Activated CD4-positive, alpha-beta T cell treated with anti-CD3 and anti-CD28 coated beads, Interleukin-2, amount 10 ng/mL, durations not matched to agents 24 days and 14 days (primary cell): ENCODE results near the gene CORO7. TPM values are rescaled to one million over a fixed set of nuclear protein-coding genes. Genes with fewer than 3 reads are reported as not detected.

Source experiments
- DNase-seq: peaks from one replicate; pipeline ENCODE4 v3.0.0; 2022
- H3K27ac Mint-ChIP-seq: one replicate; pipeline ENCODE4 v1.8.0; 2022; ENCODE audit warnings: mild to moderate bottlenecking, mixed read lengths
- H3K27me3 Mint-ChIP-seq: one replicate; pipeline ENCODE4 v1.8.0; 2022; ENCODE audit warnings: mixed read lengths
- H3K36me3 Mint-ChIP-seq: one replicate; pipeline ENCODE4 v1.8.0; 2022; ENCODE audit warnings: low read depth, mild to moderate bottlenecking, mixed read lengths
- H3K4me1 Mint-ChIP-seq: one replicate; pipeline ENCODE4 v1.8.0; 2021; ENCODE audit warnings: mixed read lengths
- H3K4me3 Mint-ChIP-seq: one replicate; pipeline ENCODE4 v1.8.0; 2022; ENCODE audit warnings: mild to moderate bottlenecking, moderate library complexity, mixed read lengths
- H3K9me3 Mint-ChIP-seq: one replicate; pipeline ENCODE4 v1.8.0; 2021; ENCODE audit warnings: mixed read lengths
- intact Hi-C: fragments of 100-400 bp; cut with micrococcal nuclease; formaldehyde crosslinking; loops from one replicate; pipeline ENCODE4 v1.15.1; 2023
- total RNA-seq: library from RNA; stranded (reverse); gene quantifications from 2 replicates; pipeline ENCODE4 v1.2.3, GENCODE V29; 2022

CORO7 gene
- total RNA-seq, 1 donor from 2014 or later: 93.3 TPM

- peak overlapping the region; percentile 89 for H3K27ac Mint-ChIP-seq
- intact Hi-C loops: loop anchor here (1.0 to 5.0 kb wide), 3 partner anchors 11 to 123 kb away; partner anchors contain the start of genes CDIP1, DNAJA3 and NMRAL1
- peaks cover 3% of the 10 kb centered on the region for H3K27me3 Mint-ChIP-seq
- peak overlapping the region; percentile 93 for H3K4me3 Mint-ChIP-seq
- peak; percentile 94 for DNase-seq
- peaks cover 32% of the 10 kb centered on the region for H3K36me3 Mint-ChIP-seq
- peaks cover 40% of the 10 kb centered on the region for H3K4me1 Mint-ChIP-seq
- H3K9me3 Mint-ChIP-seq: no peaks in the 10 kb centered on the region
Observed at GRCh38 chr16:4414187-4414917, 2.0 kb downstream of the CORO7 start.

DNA sequence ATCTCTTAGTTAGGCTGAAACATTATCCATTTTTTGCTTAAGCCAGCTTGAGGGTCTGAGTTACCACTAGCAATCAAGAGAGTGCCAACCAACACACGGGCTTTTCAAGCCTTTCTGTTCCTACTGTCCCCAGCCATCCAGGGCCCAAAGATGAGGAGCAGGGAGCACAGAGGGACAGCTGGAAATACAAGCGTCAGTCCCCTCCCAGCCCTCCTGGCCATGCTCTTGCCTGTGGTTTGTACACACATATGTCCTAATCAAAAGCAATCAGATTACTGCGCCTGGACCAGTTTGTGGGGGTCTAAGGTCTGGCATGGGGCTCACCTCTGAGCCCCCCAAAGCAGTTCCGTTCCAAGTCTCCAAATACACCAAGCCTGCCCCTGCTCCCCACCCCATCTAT lies 3.5 kb downstream of the CORO7 start:
- no peak for DNase-seq
- Mint-ChIP-seq H3K4me1 (peaks cover 38% of the 10 kb centered on the region), H3K27ac (no peak overlapping the region), H3K27me3 (no peaks in the 10 kb centered on the region), H3K4me3 (no peak overlapping the region), H3K36me3 (peaks cover 33% of the 10 kb centered on the region), H3K9me3 (no peaks in the 10 kb centered on the region)
- intact Hi-C loops: loop anchor here (5.0 kb wide), 1 partner anchor 124 kb away; the partner anchor contains the start of gene CDIP1

GRCh38 chr16:4412159-4412558 lies 4.2 kb downstream of the CORO7 start:
- no peaks in the 10 kb centered on the region for H3K9me3 Mint-ChIP-seq

DNA sequence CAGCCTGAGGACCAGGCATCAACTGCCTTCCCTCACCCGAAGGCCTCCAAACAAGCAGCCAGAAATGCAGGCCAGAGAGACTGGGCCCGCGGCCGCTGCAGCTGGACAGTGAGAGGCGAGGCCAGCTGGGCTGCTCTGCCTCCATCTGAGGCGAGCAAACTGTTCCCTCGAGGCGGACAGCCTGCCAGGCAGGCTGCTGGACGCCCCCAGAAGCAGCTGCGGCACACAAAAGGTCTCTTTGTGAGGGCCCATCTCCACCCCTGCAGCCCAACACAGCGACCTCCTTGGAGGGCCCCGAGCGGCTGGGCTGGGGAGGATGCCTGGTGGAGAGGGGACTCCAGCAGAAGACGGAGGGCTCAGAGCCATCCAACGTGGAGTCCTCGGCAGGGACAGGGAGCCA lies 4.7 kb downstream of the CORO7 start:
- peaks cover 38% of the 10 kb centered on the region for H3K36me3 Mint-ChIP-seq
- intact Hi-C loops: loop anchor here (5.0 kb wide), 1 partner anchor 126 kb away; the partner anchor contains the start of gene CDIP1
- no peak overlapping the region for H3K4me3 Mint-ChIP-seq
- H3K27ac Mint-ChIP-seq: no peak overlapping the region
- H3K27me3 Mint-ChIP-seq: no peaks in the 10 kb centered on the region
- no peaks in the 10 kb centered on the region for H3K9me3 Mint-ChIP-seq
- H3K4me1 Mint-ChIP-seq: peaks cover 35% of the 10 kb centered on the region
- no peak for DNase-seq

More at GRCh38 chr16:4412159-4412558, 4.2 kb downstream of the CORO7 start:
- intact Hi-C loops: loop anchor here (5.0 kb wide), 1 partner anchor 125 kb away; the partner anchor contains the start of gene CDIP1
- Mint-ChIP-seq H3K27ac (peak overlapping the region; percentile 53), H3K4me3 (no peak overlapping the region), H3K27me3 (no peaks in the 10 kb centered on the region), H3K36me3 (peaks cover 35% of the 10 kb centered on the region), H3K4me1 (peaks cover 38% of the 10 kb centered on the region)
- DNase-seq: no peak

DNA sequence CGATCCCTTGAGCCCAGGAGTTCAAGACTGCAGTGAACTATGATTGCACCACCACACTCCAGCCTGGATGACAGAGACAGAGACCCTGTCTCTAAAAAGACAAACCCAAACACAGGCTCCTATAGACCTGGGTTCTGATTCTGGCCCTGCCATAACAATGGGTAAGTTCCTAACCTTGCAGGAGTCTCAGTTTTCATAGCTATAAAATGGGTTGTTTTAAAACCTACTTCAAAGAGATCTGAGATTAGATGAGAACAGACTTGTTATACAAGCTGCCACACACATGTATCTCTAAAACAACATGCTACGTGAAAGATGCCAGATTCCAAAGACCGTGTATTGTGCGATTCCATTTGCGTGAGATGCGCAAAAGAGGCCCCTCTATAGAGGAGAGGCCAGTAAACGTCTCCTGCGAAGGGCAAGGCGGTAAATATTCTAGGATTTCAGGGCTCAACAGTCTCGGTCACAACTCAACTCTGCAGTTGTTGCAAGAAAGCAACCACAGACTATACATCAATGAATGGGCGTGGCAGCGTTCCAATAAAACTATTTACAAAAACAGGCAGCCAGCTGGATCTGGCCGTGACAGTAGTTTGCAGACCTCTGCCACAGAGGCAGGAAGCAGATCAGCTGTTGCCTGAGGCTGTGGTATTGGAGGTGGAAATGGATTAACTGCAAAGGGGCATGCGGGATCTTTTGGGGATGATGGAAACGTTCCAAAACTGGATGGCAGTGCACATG lies 5.9 kb downstream of the CORO7 start:
- no peak for DNase-seq
- Mint-ChIP-seq H3K4me3 (no peak overlapping the region), H3K27me3 (no peaks in the 10 kb centered on the region), H3K4me1 (peaks cover 34% of the 10 kb centered on the region), H3K36me3 (peaks cover 45% of the 10 kb centered on the region), H3K9me3 (no peaks in the 10 kb centered on the region), H3K27ac (no peak overlapping the region)
- intact Hi-C loops: loop anchor here (5.0 kb wide), 1 partner anchor 127 kb away; the partner anchor contains the start of gene CDIP1

DNA sequence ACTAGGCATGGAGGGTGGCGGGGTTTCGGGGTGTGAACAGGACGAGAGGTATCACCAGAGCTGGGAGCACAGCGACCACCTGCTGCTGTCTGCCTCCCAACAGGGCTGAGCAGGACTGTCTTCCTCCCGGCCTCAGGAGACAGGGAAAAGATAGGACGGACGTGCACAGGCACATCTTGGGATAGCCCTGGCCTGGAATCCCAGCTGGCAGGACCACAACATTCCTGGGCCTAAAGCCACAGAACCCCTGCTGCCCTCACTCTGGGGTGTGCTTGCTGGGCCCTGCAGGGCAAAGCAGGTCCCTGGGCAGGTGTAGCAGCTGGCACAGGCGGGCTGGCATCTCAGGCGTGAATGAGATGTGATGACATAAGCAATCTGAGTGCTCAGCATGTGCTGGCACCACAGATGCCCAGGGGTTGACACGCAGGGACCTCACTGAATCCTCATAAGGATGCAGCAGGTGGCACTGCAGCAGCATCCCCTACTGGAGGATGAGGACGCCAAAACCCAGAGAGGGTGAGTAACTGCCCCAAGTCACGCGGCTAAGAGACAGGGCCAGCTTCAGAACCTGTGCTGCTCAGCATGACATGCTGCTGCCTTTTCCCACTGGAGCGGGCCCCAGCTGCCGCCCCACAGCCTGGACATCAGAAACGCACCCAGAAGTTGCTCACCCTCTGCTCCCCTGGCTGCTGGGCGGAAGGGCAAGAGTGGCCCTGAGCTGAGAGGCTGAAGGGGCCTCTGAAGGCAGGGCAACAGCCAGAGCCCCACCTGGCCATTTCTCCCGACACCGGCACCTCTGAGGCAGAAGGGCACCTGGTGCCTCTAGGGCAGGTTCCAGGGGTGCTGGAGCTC lies 7.1 kb downstream of the CORO7 start:
- Mint-ChIP-seq H3K27me3 (no peaks in the 10 kb centered on the region), H3K36me3 (peaks cover 47% of the 10 kb centered on the region), H3K27ac (no peak overlapping the region), H3K4me3 (no peak overlapping the region), H3K9me3 (no peaks in the 10 kb centered on the region), H3K4me1 (peaks cover 24% of the 10 kb centered on the region)
- intact Hi-C loops: no loop called here
- no peak for DNase-seq

- H3K36me3 Mint-ChIP-seq: peaks cover 42% of the 10 kb centered on the region
- intact Hi-C loops: no loop called here
- H3K9me3 Mint-ChIP-seq: no peaks in the 10 kb centered on the region
- DNase-seq: no peak
- H3K4me1 Mint-ChIP-seq: peaks cover 17% of the 10 kb centered on the region
- no peaks in the 10 kb centered on the region for H3K27me3 Mint-ChIP-seq
- H3K27ac Mint-ChIP-seq: no peak overlapping the region
- no peak overlapping the region for H3K4me3 Mint-ChIP-seq
Observed at GRCh38 chr16:4408323-4408690, 8.1 kb downstream of the CORO7 start.

DNA sequence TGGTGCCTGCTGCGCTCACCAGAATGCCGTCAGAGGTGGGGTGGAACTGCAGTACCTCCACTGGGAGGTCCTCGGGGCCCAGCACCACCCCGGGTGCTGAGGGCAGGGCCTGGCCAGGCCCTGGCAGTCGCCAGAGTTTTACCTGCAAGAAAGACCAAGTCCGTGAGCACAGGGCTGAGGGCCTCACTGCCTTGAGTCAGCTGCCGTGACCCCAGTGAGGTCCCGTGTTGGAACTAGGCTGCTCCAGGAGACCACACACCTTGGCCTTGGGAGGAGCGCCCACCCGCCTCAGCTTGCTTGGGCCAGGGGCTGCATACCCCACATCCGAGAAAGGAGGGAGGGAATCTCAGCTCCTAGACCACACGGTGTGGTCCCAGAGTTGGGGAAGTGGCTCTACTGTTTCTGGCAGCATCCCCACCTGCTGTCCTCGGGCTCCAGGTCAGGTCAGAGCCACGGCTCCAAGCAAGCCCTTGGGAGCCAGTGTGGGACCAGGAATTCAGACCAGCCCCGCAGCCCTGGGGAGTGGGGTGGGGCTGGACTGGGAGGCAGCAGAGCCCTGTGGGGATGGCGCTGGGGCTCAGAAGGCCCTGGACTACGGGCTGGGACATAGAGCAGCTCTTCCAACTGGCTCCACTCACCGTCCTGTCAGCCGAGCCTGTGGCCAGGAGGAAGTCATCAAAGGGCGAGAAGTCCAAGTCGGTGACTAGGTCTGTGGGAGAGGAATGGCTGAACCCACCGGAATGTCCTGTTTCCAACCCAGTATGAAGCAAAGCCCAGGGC lies 8.7 kb downstream of the CORO7 start:
- Mint-ChIP-seq H3K9me3 (no peaks in the 10 kb centered on the region), H3K4me3 (no peak overlapping the region), H3K4me1 (peaks cover 12% of the 10 kb centered on the region), H3K27me3 (no peaks in the 10 kb centered on the region), H3K27ac (no peak overlapping the region), H3K36me3 (peaks cover 40% of the 10 kb centered on the region)
- intact Hi-C loops: no loop called here
- DNase-seq: no peak

DNA sequence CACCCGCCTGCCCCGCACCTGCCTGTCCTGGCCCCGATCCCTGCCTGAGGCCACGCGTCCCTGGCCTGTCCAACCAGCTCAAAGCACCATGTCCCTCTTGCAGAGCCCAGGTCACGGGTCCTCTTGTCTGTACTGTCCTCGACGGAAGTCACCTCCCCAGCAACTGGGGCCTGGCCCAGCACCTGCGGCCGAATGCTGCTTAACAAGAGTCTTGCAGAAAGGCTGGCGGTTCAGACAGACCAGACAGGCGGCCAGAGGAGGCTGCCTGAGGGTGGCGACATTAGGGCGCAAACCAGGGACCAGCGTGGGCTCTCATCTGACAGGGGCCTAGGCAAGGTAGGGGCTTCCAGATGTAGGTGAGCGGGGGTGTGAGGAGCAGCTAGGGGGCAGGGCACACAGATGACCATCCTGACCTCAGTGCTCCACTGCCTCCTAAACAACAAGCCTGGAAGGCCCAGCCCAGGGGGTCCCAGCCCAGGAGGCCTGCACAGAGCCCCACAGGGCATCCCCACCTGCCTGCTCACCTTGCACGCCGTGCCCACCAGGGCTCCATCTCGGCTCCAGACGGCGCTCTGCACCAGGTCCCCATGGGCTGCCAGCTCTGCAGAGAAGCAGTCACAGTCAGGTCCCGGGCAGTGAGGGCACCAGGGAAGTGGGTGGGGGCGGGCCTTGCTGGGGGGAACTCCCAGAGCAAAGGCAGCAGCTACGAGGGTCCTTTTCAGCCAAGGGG lies 11.3 kb downstream of the CORO7 start:
- Mint-ChIP-seq H3K36me3 (peaks cover 31% of the 10 kb centered on the region), H3K4me1 (peaks cover 2% of the 10 kb centered on the region), H3K4me3 (no peak overlapping the region)

GRCh38 chr16:4404247-4404966 lies 12.0 kb downstream of the CORO7 start:
- intact Hi-C loops: loop anchor here (5.0 kb wide), 1 partner anchor 52 kb away; the partner anchor contains the start of gene PAM16
- Mint-ChIP-seq H3K9me3 (no peaks in the 10 kb centered on the region), H3K36me3 (peaks cover 36% of the 10 kb centered on the region), H3K4me3 (no peak overlapping the region), H3K27ac (no peak overlapping the region), H3K4me1 (peaks cover 2% of the 10 kb centered on the region), H3K27me3 (no peaks in the 10 kb centered on the region)
- peak; percentile 81 for DNase-seq

More for the DNA sequence above, 11.3 kb downstream of the CORO7 start:
- no peaks in the 10 kb centered on the region for H3K27me3 Mint-ChIP-seq
- no peaks in the 10 kb centered on the region for H3K9me3 Mint-ChIP-seq
- no peak overlapping the region for H3K27ac Mint-ChIP-seq
- no peak for DNase-seq
- intact Hi-C loops: loop anchor here (5.0 kb wide), 1 partner anchor 53 kb away; the partner anchor contains the start of gene PAM16

DNA sequence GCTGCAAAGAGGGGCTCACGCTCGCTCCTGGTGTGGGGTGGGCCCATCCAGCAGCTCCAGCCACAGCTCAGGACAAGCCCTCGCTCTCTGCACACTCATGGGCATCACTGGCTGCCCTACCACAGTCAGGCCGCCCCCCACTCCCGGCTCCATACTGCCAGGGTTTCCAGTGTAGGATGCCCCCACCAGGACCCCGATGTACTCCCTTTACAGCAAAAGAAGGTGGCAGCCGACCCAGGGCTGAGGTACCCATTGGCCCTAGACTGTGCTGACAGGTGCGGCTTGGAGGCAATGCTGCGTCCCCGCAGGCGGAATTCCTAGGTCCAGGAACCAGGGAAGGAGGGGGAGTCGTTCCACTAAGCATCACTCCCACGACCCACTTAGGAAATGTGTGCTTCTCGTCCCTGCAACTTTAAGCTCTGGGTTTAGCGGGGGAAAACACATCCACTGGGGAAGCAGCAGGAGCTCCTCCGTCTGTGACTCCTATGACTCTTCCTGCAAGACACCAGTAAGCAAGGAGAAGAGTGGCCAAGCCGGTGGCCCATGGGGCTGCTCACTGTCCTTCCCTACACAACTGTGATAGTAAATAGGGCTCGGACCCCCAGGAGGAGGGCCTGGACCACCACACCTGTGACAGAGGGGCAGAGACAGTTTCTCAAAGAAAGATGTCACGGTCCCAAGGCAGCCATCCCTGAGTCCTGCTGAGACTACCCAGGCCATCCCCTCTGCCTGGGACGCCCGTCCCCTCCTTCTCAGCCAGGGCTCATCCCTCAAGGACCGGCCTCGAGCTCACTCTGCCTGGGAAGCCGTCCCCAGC lies 13.1 kb downstream of the CORO7 start:
- Mint-ChIP-seq H3K9me3 (no peaks in the 10 kb centered on the region), H3K4me1 (peaks cover 2% of the 10 kb centered on the region), H3K4me3 (no peak overlapping the region), H3K36me3 (peaks cover 41% of the 10 kb centered on the region), H3K27ac (no peak overlapping the region), H3K27me3 (no peaks in the 10 kb centered on the region)
- DNase-seq: no peak
- intact Hi-C loops: loop anchor here (2.0 to 5.0 kb wide), 2 partner anchors 43 to 51 kb away; partner anchors contain the start of gene PAM16
